HepG2 (cell line): Measurements from ENCODE around the gene MIDN. TPM values are rescaled to one million over a fixed set of nuclear protein-coding genes. Genes with fewer than 3 reads are reported as not detected.

Source experiments
- ATF2 ChIP-seq: sonication (generic); formaldehyde crosslinking; IDR thresholded peaks from 2 replicates; pipeline ENCODE4 v1.4.0; 2020; ENCODE audit warnings: missing genetic modification reagents
- DNMT3B ChIP-seq: conservative IDR thresholded peaks from 2 replicates; pipeline ENCODE4 v1.6.1; 2016; ENCODE audit warnings: missing biosample characterization, control low read depth
- GABPB1 ChIP-seq: IDR thresholded peaks from 2 replicates; pipeline ENCODE4 v1.6.1; 2016; ENCODE audit warnings: mild to moderate bottlenecking, missing genetic modification reagents, moderate library complexity, missing compliant biosample characterization
- NFIB ChIP-seq: sonication (generic); formaldehyde crosslinking; IDR thresholded peaks from 2 replicates; pipeline ENCODE4 v1.9.0; 2021; ENCODE audit warnings: missing genetic modification reagents, mild to moderate bottlenecking, borderline replicate concordance
- PPARG ChIP-seq: conservative IDR thresholded peaks from 2 replicates; pipeline ENCODE4 v1.6.1; 2016; ENCODE audit warnings: missing biosample characterization, missing genetic modification reagents
- PRPF4 ChIP-seq: fragments of 200-400 bp; formaldehyde crosslinking; IDR thresholded peaks from 2 replicates; pipeline ENCODE4 v1.6.1; 2016; ENCODE audit warnings: low read length, low read depth; ENCODE audit not compliant: poor library complexity, severe bottlenecking
- SRSF4 ChIP-seq: fragments of 200-400 bp; formaldehyde crosslinking; IDR thresholded peaks from one replicate; pipeline ENCODE4 v1.6.1; 2018; ENCODE audit warnings: mild to moderate bottlenecking, low read depth, low read length, moderate library complexity; ENCODE audit not compliant: poor library complexity, severe bottlenecking
- SYNCRIP ChIP-seq: fragments of 200-400 bp; formaldehyde crosslinking; IDR thresholded peaks from 2 replicates; pipeline ENCODE4 v1.6.1; 2018; ENCODE audit warnings: mild to moderate bottlenecking, low read depth, low read length; ENCODE audit not compliant: insufficient read depth
- TMF1 ChIP-seq: sonication (generic); formaldehyde crosslinking; IDR thresholded peaks from 2 replicates; pipeline ENCODE4 v1.8.1; 2022; ENCODE audit warnings: low read depth, missing genetic modification reagents
- XRCC5 ChIP-seq: fragments of 200-400 bp; formaldehyde crosslinking; optimal IDR thresholded peaks from 2 replicates; pipeline ENCODE3; 2017; ENCODE audit warnings: mild to moderate bottlenecking, low read length
- ZC3H4 ChIP-seq: sonication (generic); formaldehyde crosslinking; IDR thresholded peaks from 2 replicates; pipeline ENCODE4 v1.4.0; 2020; ENCODE audit warnings: missing genetic modification reagents, borderline replicate concordance
- ZFP41 ChIP-seq: sonication (generic); formaldehyde crosslinking; IDR thresholded peaks from 2 replicates; pipeline ENCODE4 v1.4.0; 2020; ENCODE audit warnings: mild to moderate bottlenecking, missing genetic modification reagents, borderline replicate concordance
- ZFYVE20 ChIP-seq: sonication (generic); formaldehyde crosslinking; IDR thresholded peaks from 2 replicates; pipeline ENCODE4 v1.8.0; 2023; ENCODE audit warnings: low read depth, mild to moderate bottlenecking, moderate library complexity, missing genetic modification reagents, borderline replicate concordance
- ZNF362 ChIP-seq: sonication (generic); formaldehyde crosslinking; IDR thresholded peaks from 2 replicates; pipeline ENCODE4 v1.4.0; 2020; ENCODE audit warnings: missing genetic modification reagents, mild to moderate bottlenecking, borderline replicate concordance
- ZNF615 ChIP-seq: sonication (generic); formaldehyde crosslinking; IDR thresholded peaks from 2 replicates; pipeline ENCODE4 v1.5.0; 2020; ENCODE audit warnings: mild to moderate bottlenecking, missing genetic modification reagents, borderline replicate concordance
- polyA plus RNA-seq, 8 experiments: library from polyadenylated mRNA; depleted of rRNA in 3 of 8; stranded (reverse) in 7 of 8; unstranded in 1 of 8; fragments of >200 nt; fragmentation: Illumina TruSeq in 4 of 8; extraction: Trizol in 4 of 8; gene quantifications; 2 replicates each; pipeline versions ENCODE4 v1.2.1 to v1.2.3, GENCODE V29; 2011 to 2016; ENCODE audit warnings: low read depth in 4 of 8, missing spikeins in 1 of 8, mixed read lengths in 1 of 8; ENCODE audit not compliant: insufficient read depth in 1 of 8
- total RNA-seq, 5 experiments: library from RNA; depleted of rRNA; stranded (reverse); fragments of >200 nt; fragmentation: Illumina TruSeq; extraction: Trizol; gene quantifications; 2 replicates each; pipeline ENCODE4 v1.2.3, GENCODE V29; 2016; ENCODE audit warnings: low read depth in 1 of 5
- TF ChIP-seq, protein P1 (sequence below): sonication (generic); formaldehyde crosslinking; IDR thresholded peaks from 2 replicates; pipeline ENCODE4 v1.9.0; 2022; ENCODE audit warnings: missing genetic modification reagents, mild to moderate bottlenecking, borderline replicate concordance
- TF ChIP-seq, protein P2 (sequence below): sonication (generic); formaldehyde crosslinking; IDR thresholded peaks from 2 replicates; pipeline ENCODE4 v1.4.0; 2020; ENCODE audit warnings: mild to moderate bottlenecking, missing genetic modification reagents
- TF ChIP-seq, protein P3 (sequence below): sonication (generic); formaldehyde crosslinking; IDR thresholded peaks from 2 replicates; pipeline ENCODE4 v1.4.0; 2020; ENCODE audit warnings: missing genetic modification reagents

MIDN gene
- total and polyA plus RNA-seq, 2 of the 13 experiments (the other 11 are each of a cell fraction or from before 2014, with no cell fraction given), result 8.4 to 18.0 TPM

DNA sequence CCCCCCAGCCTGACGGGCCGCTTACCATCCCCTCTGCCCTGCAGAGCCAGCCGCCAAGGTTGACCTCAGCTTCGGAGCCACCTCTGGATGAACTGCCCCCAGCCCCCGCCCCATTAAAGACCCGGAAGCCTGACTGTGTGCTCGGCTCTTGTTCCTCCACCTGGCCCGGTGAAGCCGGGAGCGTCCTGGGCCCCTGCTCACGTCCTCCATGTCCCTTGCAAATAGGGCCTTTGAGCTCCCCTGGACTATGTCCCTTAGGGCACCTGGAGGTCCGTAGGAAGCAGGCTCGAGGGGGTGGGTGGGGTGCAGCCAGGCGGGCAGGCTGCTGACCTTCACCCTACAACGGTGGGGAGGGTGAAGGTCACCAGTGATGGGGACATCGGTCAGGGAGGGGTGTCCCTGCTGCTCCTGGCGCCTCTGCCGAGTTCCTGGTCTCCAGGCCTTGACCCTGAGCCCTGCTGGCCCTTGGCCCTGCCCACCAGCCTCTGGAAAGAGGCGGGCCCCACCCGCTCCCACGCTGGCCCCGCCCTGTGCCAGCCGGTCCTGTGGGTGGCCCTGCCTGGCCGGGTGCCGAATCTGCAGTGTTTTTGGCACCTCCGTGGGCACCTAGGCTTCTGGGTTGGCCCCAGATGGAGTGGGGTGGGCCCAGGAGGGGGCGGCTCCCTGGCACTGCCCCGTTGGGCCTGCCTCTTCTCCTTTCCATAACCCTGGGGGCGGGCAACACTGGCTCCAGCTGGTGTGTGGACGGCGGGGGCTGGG is 3.5 kb upstream of the MIDN start (continued):
- TF ChIP-seq, protein P1, sequence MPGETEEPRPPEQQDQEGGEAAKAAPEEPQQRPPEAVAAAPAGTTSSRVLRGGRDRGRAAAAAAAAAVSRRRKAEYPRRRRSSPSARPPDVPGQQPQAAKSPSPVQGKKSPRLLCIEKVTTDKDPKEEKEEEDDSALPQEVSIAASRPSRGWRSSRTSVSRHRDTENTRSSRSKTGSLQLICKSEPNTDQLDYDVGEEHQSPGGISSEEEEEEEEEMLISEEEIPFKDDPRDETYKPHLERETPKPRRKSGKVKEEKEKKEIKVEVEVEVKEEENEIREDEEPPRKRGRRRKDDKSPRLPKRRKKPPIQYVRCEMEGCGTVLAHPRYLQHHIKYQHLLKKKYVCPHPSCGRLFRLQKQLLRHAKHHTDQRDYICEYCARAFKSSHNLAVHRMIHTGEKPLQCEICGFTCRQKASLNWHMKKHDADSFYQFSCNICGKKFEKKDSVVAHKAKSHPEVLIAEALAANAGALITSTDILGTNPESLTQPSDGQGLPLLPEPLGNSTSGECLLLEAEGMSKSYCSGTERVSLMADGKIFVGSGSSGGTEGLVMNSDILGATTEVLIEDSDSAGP (CRISPR knock-in tag), result peak; percentile 92
- TF ChIP-seq DNMT3B (CRISPR knock-in tag) (0 out of 2 replicates have a peak, but pooled peaks have one; percentile 27), SYNCRIP (no peak), NFIB (no peak), TMF1 (CRISPR knock-in tag) (no peak), ZNF362 (CRISPR knock-in tag) (peak; percentile 39; the same call in 1 of the 2 replicates), ZFYVE20 (CRISPR knock-in tag) (no peak), SRSF4 (no peak), PPARG (CRISPR knock-in tag) (peak; percentile 98), ZFP41 (no peak), PRPF4 (no peak), ATF2 (CRISPR knock-in tag) (peak; percentile 81), XRCC5 (peak; percentile 66), ZNF615 (CRISPR knock-in tag) (no peak), GABPB1 (CRISPR knock-in tag) (peak; percentile 78), ZC3H4 (CRISPR knock-in tag) (no peak)
- TF ChIP-seq, protein P2, sequence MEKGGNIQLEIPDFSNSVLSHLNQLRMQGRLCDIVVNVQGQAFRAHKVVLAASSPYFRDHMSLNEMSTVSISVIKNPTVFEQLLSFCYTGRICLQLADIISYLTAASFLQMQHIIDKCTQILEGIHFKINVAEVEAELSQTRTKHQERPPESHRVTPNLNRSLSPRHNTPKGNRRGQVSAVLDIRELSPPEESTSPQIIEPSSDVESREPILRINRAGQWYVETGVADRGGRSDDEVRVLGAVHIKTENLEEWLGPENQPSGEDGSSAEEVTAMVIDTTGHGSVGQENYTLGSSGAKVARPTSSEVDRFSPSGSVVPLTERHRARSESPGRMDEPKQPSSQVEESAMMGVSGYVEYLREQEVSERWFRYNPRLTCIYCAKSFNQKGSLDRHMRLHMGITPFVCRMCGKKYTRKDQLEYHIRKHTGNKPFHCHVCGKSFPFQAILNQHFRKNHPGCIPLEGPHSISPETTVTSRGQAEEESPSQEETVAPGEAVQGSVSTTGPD (CRISPR knock-in tag), result peak; percentile 25; the same call in 1 of the 2 replicates
- TF ChIP-seq, protein P3, sequence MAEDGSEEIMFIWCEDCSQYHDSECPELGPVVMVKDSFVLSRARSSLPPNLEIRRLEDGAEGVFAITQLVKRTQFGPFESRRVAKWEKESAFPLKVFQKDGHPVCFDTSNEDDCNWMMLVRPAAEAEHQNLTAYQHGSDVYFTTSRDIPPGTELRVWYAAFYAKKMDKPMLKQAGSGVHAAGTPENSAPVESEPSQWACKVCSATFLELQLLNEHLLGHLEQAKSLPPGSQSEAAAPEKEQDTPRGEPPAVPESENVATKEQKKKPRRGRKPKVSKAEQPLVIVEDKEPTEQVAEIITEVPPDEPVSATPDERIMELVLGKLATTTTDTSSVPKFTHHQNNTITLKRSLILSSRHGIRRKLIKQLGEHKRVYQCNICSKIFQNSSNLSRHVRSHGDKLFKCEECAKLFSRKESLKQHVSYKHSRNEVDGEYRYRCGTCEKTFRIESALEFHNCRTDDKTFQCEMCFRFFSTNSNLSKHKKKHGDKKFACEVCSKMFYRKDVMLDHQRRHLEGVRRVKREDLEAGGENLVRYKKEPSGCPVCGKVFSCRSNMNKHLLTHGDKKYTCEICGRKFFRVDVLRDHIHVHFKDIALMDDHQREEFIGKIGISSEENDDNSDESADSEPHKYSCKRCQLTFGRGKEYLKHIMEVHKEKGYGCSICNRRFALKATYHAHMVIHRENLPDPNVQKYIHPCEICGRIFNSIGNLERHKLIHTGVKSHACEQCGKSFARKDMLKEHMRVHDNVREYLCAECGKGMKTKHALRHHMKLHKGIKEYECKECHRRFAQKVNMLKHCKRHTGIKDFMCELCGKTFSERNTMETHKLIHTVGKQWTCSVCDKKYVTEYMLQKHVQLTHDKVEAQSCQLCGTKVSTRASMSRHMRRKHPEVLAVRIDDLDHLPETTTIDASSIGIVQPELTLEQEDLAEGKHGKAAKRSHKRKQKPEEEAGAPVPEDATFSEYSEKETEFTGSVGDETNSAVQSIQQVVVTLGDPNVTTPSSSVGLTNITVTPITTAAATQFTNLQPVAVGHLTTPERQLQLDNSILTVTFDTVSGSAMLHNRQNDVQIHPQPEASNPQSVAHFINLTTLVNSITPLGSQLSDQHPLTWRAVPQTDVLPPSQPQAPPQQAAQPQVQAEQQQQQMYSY, result peak; percentile 37; the same call in 1 of the 2 replicates
